PC-3 (cell line): ENCODE results near the gene TRAPPC3L. TPM values are rescaled to one million over a fixed set of nuclear protein-coding genes. Genes with fewer than 3 reads are reported as not detected.

Experiments used
- ATAC-seq: fragments of 200-7000 bp; cut with Tn5 transposase; 2 replicates; pipeline ENCODE4 v1.9.1; 2020; ENCODE audit warnings: mild to moderate bottlenecking, moderate library complexity
- BruUV-seq: library from RNA; stranded (reverse); fragments of 400-500 nt; replicated peaks from 2 replicates; lab custom pipeline; 2021; lab: Mats Ljungman, UMichigan
- CTCF ChIA-PET: fragments of 300-600 bp; sonication (Branson Sonifier 250); formaldehyde crosslinking; loops from one replicate; lab custom pipeline; 2022; ENCODE audit warnings: antibody characterized with exemption; lab: Charles Lee
- POLR2A ChIA-PET: fragments of 300-600 bp; sonication (Branson Sonifier 250); formaldehyde crosslinking; loops from one replicate; lab custom pipeline; 2022; ENCODE audit warnings: antibody characterized with exemption; ENCODE audit not compliant: unreplicated experiment; lab: Charles Lee
- DNase-seq: peaks from one replicate; pipeline ENCODE4 v3.0.0-alpha.2; 2015
- H2AFZ ChIP-seq: fragments of 300-600 bp; sonication (generic); 2 replicates; pipeline ENCODE4 v1.6.0; 2016; ENCODE audit warnings: antibody characterized with exemption, low read length
- H3F3A ChIP-seq: fragments of 300-600 bp; sonication (generic); one replicate; pipeline ENCODE4 v1.6.0; 2017; ENCODE audit warnings: antibody characterized with exemption, low read length, control low read depth, mild to moderate bottlenecking; ENCODE audit not compliant: unreplicated experiment
- H3K27ac ChIP-seq: fragments of 300-600 bp; sonication (generic); 2 replicates; pipeline ENCODE4 v1.5.1; 2016; ENCODE audit warnings: mild to moderate bottlenecking, low read length
- H3K27me3 ChIP-seq: fragments of 300-600 bp; sonication (generic); 2 replicates; pipeline ENCODE4 v1.6.1; 2016; ENCODE audit warnings: low read length, mixed read lengths
- H3K36me3 ChIP-seq: fragments of 300-600 bp; sonication (generic); 2 replicates; pipeline ENCODE4 v1.6.1; 2016; ENCODE audit warnings: low read depth, mixed run types, low read length, mixed read lengths
- H3K4me1 ChIP-seq: fragments of 300-600 bp; sonication (generic); 2 replicates; pipeline ENCODE4 v1.5.1; 2016; ENCODE audit warnings: low read length; ENCODE audit not compliant: insufficient read depth
- H3K4me2 ChIP-seq: fragments of 300-600 bp; sonication (generic); 2 replicates; pipeline ENCODE4 v1.6.0; 2016; ENCODE audit warnings: low read length
- H3K4me3 ChIP-seq: fragments of 300-600 bp; sonication (generic); 2 replicates; pipeline ENCODE4 v1.5.1; 2016; ENCODE audit warnings: mild to moderate bottlenecking, low read length, mixed read lengths
- H3K79me2 ChIP-seq: fragments of 300-600 bp; sonication (generic); 2 replicates; pipeline ENCODE4 v1.6.1; 2017; ENCODE audit warnings: low read length, mixed read lengths
- H3K9ac ChIP-seq: fragments of 300-600 bp; sonication (generic); 2 replicates; pipeline ENCODE4 v1.6.0; 2016; ENCODE audit warnings: mild to moderate bottlenecking, low read length
- H3K9me2 ChIP-seq: fragments of 300-600 bp; sonication (generic); replicated peaks from 2 replicates; pipeline ENCODE4 v1.6.1; 2016; ENCODE audit warnings: mixed run types, low read length, mixed read lengths
- H3K9me3 ChIP-seq: fragments of 300-600 bp; sonication (generic); 2 replicates; pipeline ENCODE4 v1.6.1; 2016; ENCODE audit warnings: low read length, mixed read lengths
- H4K20me1 ChIP-seq: fragments of 300-600 bp; sonication (generic); 2 replicates; pipeline ENCODE4 v1.6.1; 2016; ENCODE audit warnings: low read length, mixed read lengths
- EZH2 ChIP-seq: fragments of 300-600 bp; sonication (generic); IDR thresholded peaks from one replicate; pipeline ENCODE4 v1.6.1; 2017; ENCODE audit warnings: antibody characterized with exemption, mild to moderate bottlenecking, low read length; ENCODE audit not compliant: unreplicated experiment
- EZH2phosphoT487 ChIP-seq: fragments of 300-600 bp; sonication (generic); IDR thresholded peaks from 2 replicates; pipeline ENCODE4 v1.6.1; 2018; ENCODE audit warnings: mild to moderate bottlenecking, antibody characterized with exemption, low read length, borderline replicate concordance
- intact Hi-C: fragments of 100-400 bp; cut with micrococcal nuclease; formaldehyde crosslinking; loops from 2 replicates; pipeline ENCODE4 v1.9.0; 2023
- total RNA-seq: library from RNA; depleted of rRNA; stranded (reverse); fragments of >200 nt; gene quantifications from 2 replicates; pipeline ENCODE4 v1.2.3, GENCODE V29; 2014
- TF ChIP-seq, protein P1 (sequence below): fragments of 300-600 bp; sonication (generic); conservative IDR thresholded peaks from 2 replicates; pipeline ENCODE4 v1.5.1; 2017; ENCODE audit warnings: antibody characterized with exemption, low read depth, mild to moderate bottlenecking, low read length

The TRAPPC3L gene
- total RNA-seq, 1 experiment from 2014 or later: not detected

DNA sequence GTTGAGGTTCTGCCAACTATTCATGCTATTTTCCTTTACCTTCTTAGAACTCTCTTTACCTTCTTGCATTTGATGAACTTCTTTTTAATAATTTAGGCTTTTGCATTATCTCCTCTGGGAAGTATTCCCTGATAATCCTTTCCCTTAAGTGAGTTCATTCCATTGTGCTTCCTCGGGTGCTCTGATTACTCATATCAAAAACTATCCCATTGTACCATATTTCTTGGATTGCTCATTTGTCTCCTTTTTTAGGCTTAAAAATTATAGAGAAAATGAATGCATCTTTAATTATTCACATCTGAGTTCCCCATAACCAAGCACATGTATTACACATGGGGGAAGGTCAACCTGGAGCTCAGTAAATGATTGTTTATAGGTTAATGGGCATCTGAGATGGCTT, 10.6 kb upstream of the TRAPPC3L start:
- no peaks in the 10 kb centered on the region for H3K27me3 ChIP-seq
- peaks cover 25% of the 10 kb centered on the region for H3K4me1 ChIP-seq
- H3K27ac ChIP-seq: no peak overlapping the region
- H4K20me1 ChIP-seq: no peaks in the 10 kb centered on the region
- H3F3A ChIP-seq: no peaks in the 10 kb centered on the region
- H3K4me2 ChIP-seq: no peak overlapping the region
- H2AFZ ChIP-seq: no peak overlapping the region
- no peaks in the 10 kb centered on the region for H3K36me3 ChIP-seq
- ChIA-PET CTCF (no interaction called here), POLR2A (no interaction called here)
- no peak for ATAC-seq
- H3K9ac ChIP-seq: no peak overlapping the region
- no TSS peak for BruUV-seq
- H3K9me3 ChIP-seq: no peaks in the 10 kb centered on the region
- intact Hi-C loops: no loop called here
- no peaks in the 10 kb centered on the region for H3K9me2 ChIP-seq
- peak; percentile 15 for DNase-seq
- no peaks in the 10 kb centered on the region for H3K79me2 ChIP-seq
- H3K4me3 ChIP-seq: no peak overlapping the region
- no peak for TF ChIP-seq EZH2phosphoT487
- no peak for TF ChIP-seq EZH2
- TF ChIP-seq, protein P1, sequence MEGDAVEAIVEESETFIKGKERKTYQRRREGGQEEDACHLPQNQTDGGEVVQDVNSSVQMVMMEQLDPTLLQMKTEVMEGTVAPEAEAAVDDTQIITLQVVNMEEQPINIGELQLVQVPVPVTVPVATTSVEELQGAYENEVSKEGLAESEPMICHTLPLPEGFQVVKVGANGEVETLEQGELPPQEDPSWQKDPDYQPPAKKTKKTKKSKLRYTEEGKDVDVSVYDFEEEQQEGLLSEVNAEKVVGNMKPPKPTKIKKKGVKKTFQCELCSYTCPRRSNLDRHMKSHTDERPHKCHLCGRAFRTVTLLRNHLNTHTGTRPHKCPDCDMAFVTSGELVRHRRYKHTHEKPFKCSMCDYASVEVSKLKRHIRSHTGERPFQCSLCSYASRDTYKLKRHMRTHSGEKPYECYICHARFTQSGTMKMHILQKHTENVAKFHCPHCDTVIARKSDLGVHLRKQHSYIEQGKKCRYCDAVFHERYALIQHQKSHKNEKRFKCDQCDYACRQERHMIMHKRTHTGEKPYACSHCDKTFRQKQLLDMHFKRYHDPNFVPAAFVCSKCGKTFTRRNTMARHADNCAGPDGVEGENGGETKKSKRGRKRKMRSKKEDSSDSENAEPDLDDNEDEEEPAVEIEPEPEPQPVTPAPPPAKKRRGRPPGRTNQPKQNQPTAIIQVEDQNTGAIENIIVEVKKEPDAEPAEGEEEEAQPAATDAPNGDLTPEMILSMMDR: no peak

DNA sequence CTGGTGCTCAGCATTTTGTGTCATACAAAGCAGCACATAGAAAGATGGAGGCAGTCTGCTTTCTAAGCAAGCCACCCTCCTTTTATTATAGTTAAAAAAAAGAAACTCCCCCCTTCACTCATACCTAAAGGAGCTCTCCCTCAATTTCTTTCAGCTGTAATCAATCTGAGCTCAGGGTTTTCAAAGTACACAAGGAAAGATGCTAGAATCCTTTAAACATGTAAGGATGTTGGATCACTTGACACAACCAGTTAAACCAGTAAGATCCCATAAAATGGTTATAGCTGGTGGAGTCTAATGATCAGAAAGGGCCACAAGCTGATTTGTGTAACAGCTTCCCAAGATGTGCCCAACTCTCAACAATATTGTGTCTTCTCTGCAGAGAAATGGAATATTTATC, 8.0 kb upstream of the TRAPPC3L start, which contains the start of gene CALHM4:
CALHM4 (plus strand) TSS at position 301 of the 400 bp plus-strand sequence; CDS start at position 344, 43 bp downstream.
- intact Hi-C loops: no loop called here
- H4K20me1 ChIP-seq: no peaks in the 10 kb centered on the region
- no peaks in the 10 kb centered on the region for H3K79me2 ChIP-seq
- TF ChIP-seq EZH2: no peak
- TF ChIP-seq, protein P1: no peak
- TF ChIP-seq EZH2phosphoT487: no peak
- no peak within 1 kb of the TSS for H2AFZ ChIP-seq
- no peaks in the 10 kb centered on the region for H3F3A ChIP-seq
- H3K4me2 ChIP-seq: no peak within 1 kb of the TSS
- no peaks in the 10 kb centered on the region for H3K36me3 ChIP-seq
- peaks cover 20% of the 10 kb centered on the region for H3K4me1 ChIP-seq
- H3K9me2 ChIP-seq: no peaks in the 10 kb centered on the region
- no TSS peak for BruUV-seq
- CTCF ChIA-PET: interaction anchor here (0.7 kb wide), 1 partner anchor 285 kb away, joined by 3 read pairs; no protein-coding TSS in a partner anchor
- no peak within 1 kb of the TSS for H3K27ac ChIP-seq
- no peaks in the 10 kb centered on the region for H3K27me3 ChIP-seq
- H3K4me3 ChIP-seq: no peak within 1 kb of the TSS
- ATAC-seq (no peak), DNase-seq (no peak)
- POLR2A ChIA-PET: no interaction called here
- no peak within 1 kb of the TSS for H3K9ac ChIP-seq
- H3K9me3 ChIP-seq: no peaks in the 10 kb centered on the region

DNA sequence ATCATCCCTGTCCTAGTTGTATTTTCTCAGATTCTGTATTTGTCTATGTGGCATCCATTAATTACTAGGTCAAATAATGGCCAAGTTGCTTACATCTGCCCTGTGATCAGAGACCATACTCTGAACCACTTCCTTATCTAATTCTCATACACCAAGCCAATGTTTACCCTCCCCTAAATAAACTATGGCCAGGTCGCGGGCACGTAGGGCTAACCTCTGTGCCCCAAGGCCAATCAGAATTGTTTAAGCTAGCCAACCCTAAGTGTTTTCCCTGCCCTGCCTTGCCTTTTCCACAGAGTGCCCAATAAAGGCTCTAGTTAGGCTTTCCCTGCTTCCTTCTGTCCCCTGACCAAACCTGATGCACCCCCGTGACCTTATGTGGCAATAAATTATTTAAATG, 5.3 kb upstream of the TRAPPC3L start:
- ChIA-PET POLR2A (no interaction called here), CTCF (no interaction called here)

More for the DNA sequence above, 5.3 kb upstream of the TRAPPC3L start:
- ATAC-seq (no peak), DNase-seq (no peak)
- H4K20me1 ChIP-seq: no peaks in the 10 kb centered on the region
- H3K79me2 ChIP-seq: no peaks in the 10 kb centered on the region
- H2AFZ ChIP-seq: no peak overlapping the region
- TF ChIP-seq EZH2phosphoT487: no peak
- TF ChIP-seq, protein P1: no peak
- TF ChIP-seq EZH2: no peak
- no TSS peak for BruUV-seq
- intact Hi-C loops: no loop called here
- no peak overlapping the region for H3K27ac ChIP-seq
- H3K9ac ChIP-seq: no peak overlapping the region
- no peak overlapping the region for H3K4me2 ChIP-seq
- no peaks in the 10 kb centered on the region for H3K9me2 ChIP-seq
- no peaks in the 10 kb centered on the region for H3F3A ChIP-seq
- H3K4me3 ChIP-seq: no peak overlapping the region
- H3K27me3 ChIP-seq: no peaks in the 10 kb centered on the region
- H3K36me3 ChIP-seq: no peaks in the 10 kb centered on the region
- peaks cover 1% of the 10 kb centered on the region; the same call in 1 of the 2 replicates for H3K4me1 ChIP-seq
- H3K9me3 ChIP-seq: no peaks in the 10 kb centered on the region
